HepG2 (cell line): ENCODE data around the gene PRADC1. TPM values are rescaled to one million over a fixed set of nuclear protein-coding genes. Genes with fewer than 3 reads are reported as not detected.

Source experiments
- ARNTL ChIP-seq: sonication (generic); formaldehyde crosslinking; IDR thresholded peaks from 2 replicates; pipeline ENCODE4 v1.4.0; 2020; ENCODE audit warnings: mild to moderate bottlenecking, missing genetic modification reagents
- ATRX ChIP-seq: sonication (generic); formaldehyde crosslinking; IDR thresholded peaks from 2 replicates; pipeline ENCODE4 v1.4.0; 2020; ENCODE audit warnings: missing genetic modification reagents, borderline replicate concordance
- DRAP1 ChIP-seq: IDR thresholded peaks from 2 replicates; pipeline ENCODE4 v1.6.1; 2016; ENCODE audit warnings: missing genetic modification reagents, missing compliant biosample characterization
- FOXP4 ChIP-seq: sonication (generic); formaldehyde crosslinking; IDR thresholded peaks from 2 replicates; pipeline ENCODE4 v1.4.0; 2020; ENCODE audit warnings: missing genetic modification reagents
- HMGXB4 ChIP-seq, 2 experiments: sonication (generic) in 1 of 2; formaldehyde crosslinking in 1 of 2; IDR thresholded peaks; 2 replicates each; pipeline versions ENCODE4 v1.4.0 to v1.6.1; 2018 to 2020; ENCODE audit warnings: missing genetic modification reagents in 2 of 2, borderline replicate concordance in 1 of 2, low read depth in 1 of 2, mild to moderate bottlenecking in 1 of 2, missing biosample characterization in 1 of 2
- HNRNPL ChIP-seq: fragments of 200-400 bp; formaldehyde crosslinking; IDR thresholded peaks from 2 replicates; pipeline ENCODE4 v1.6.1; 2017; ENCODE audit warnings: mild to moderate bottlenecking, low read depth, low read length
- IKZF5 ChIP-seq: IDR thresholded peaks from 2 replicates; pipeline ENCODE4 v1.6.1; 2018; ENCODE audit warnings: missing genetic modification reagents, mild to moderate bottlenecking, missing compliant biosample characterization
- KLF12 ChIP-seq: sonication (generic); formaldehyde crosslinking; IDR thresholded peaks from 2 replicates; pipeline ENCODE4 v1.4.0; 2020; ENCODE audit warnings: missing genetic modification reagents, borderline replicate concordance
- MBNL3 ChIP-seq: fragments of 250-450 bp; sonication (Bioruptor Pico); conservative IDR thresholded peaks from 2 replicates; pipeline ENCODE4 v1.8.0; 2022; ENCODE audit warnings: mild to moderate bottlenecking, inconsistent platforms
- MXD3 ChIP-seq: IDR thresholded peaks from 2 replicates; pipeline ENCODE4 v1.6.1; 2016; ENCODE audit warnings: mild to moderate bottlenecking, missing biosample characterization, missing genetic modification reagents
- NFATC3 ChIP-seq: sonication (generic); formaldehyde crosslinking; IDR thresholded peaks from 2 replicates; pipeline ENCODE4 v1.5.1; 2020; ENCODE audit warnings: mild to moderate bottlenecking, missing genetic modification reagents
- NR2F1 ChIP-seq, 2 experiments: fragments of 450-650 bp in 1 of 2; formaldehyde crosslinking in 1 of 2; IDR thresholded peaks; 2 replicates each; pipeline versions ENCODE4 v1.5.0 to v1.6.1; 2016 to 2020; ENCODE audit warnings: mild to moderate bottlenecking in 1 of 2, missing compliant biosample characterization in 1 of 2, missing genetic modification reagents in 1 of 2, moderate library complexity in 1 of 2
- PRMT3 ChIP-seq: sonication (generic); formaldehyde crosslinking; IDR thresholded peaks from 2 replicates; pipeline ENCODE4 v1.8.1; 2022; ENCODE audit warnings: low read depth, mild to moderate bottlenecking, moderate library complexity, missing genetic modification reagents, borderline replicate concordance
- RFX3 ChIP-seq: IDR thresholded peaks from 2 replicates; pipeline ENCODE4 v1.6.1; 2016; ENCODE audit warnings: missing biosample characterization, missing genetic modification reagents
- ZFP36L2 ChIP-seq: sonication (generic); formaldehyde crosslinking; IDR thresholded peaks from 2 replicates; pipeline ENCODE4 v1.4.0; 2020; ENCODE audit warnings: missing genetic modification reagents
- ZNF674 ChIP-seq: sonication (generic); formaldehyde crosslinking; IDR thresholded peaks from 2 replicates; pipeline ENCODE4 v1.5.0; 2020; ENCODE audit warnings: low read depth, mild to moderate bottlenecking, missing genetic modification reagents
- ZNF704 ChIP-seq: sonication (generic); formaldehyde crosslinking; IDR thresholded peaks from 2 replicates; pipeline ENCODE4 v1.8.1; 2023; ENCODE audit warnings: mild to moderate bottlenecking, inconsistent platforms, moderate library complexity, missing genetic modification reagents, borderline replicate concordance
- ZNF770 ChIP-seq: sonication (generic); formaldehyde crosslinking; IDR thresholded peaks from 2 replicates; pipeline ENCODE4 v1.5.0; 2020; ENCODE audit warnings: mild to moderate bottlenecking, missing genetic modification reagents
- polyA plus RNA-seq, 8 experiments: library from polyadenylated mRNA; depleted of rRNA in 3 of 8; stranded (reverse) in 7 of 8; unstranded in 1 of 8; fragments of >200 nt; fragmentation: Illumina TruSeq in 4 of 8; extraction: Trizol in 4 of 8; gene quantifications; 2 replicates each; pipeline versions ENCODE4 v1.2.1 to v1.2.3, GENCODE V29; 2011 to 2016; ENCODE audit warnings: low read depth in 4 of 8, missing spikeins in 1 of 8, mixed read lengths in 1 of 8; ENCODE audit not compliant: insufficient read depth in 1 of 8
- total RNA-seq, 5 experiments: library from RNA; depleted of rRNA; stranded (reverse); fragments of >200 nt; fragmentation: Illumina TruSeq; extraction: Trizol; gene quantifications; 2 replicates each; pipeline ENCODE4 v1.2.3, GENCODE V29; 2016; ENCODE audit warnings: low read depth in 1 of 5

The PRADC1 gene
- total and polyA plus RNA-seq, 2 of the 13 experiments (the other 11 are each of a cell fraction or from before 2014, with no cell fraction given) = 12.1 to 37.2 TPM

GRCh38 chr2:73233932-73234832, 1.1 kb upstream of the PRADC1 start, which contains the start of gene CCT7 (continued):
- no peak for TF ChIP-seq PRMT3 (CRISPR knock-in tag)
- peak; percentile 60 for TF ChIP-seq RFX3
- TF ChIP-seq HMGXB4 (CRISPR knock-in tag; IDR thresholded peaks at IDR 0.05; ENCODE audit: borderline replicate concordance in 1 of 2, low read depth in 1 of 2) = peak; percentile 77 to 93
- peak; percentile 51 for TF ChIP-seq ZNF770
- no peak for TF ChIP-seq MBNL3 (CRISPR knock-in tag)
- TF ChIP-seq ARNTL (CRISPR knock-in tag) = peak; percentile 77
- peak; percentile 17; the same call in 1 of the 2 replicates for TF ChIP-seq KLF12 (CRISPR knock-in tag)
- TF ChIP-seq HNRNPL = peak; percentile 81
- peak; percentile 54; the same call in 1 of the 2 replicates for TF ChIP-seq ZNF704
- peak; percentile 96 for TF ChIP-seq DRAP1 (CRISPR knock-in tag)
- peak; percentile 88 for TF ChIP-seq IKZF5
- no peak for TF ChIP-seq NFATC3
- peak; percentile 39; the same call in 1 of the 2 replicates for TF ChIP-seq FOXP4
- peak; percentile 94 for TF ChIP-seq MXD3 (CRISPR knock-in tag)
- 0 out of 4 replicates have a peak, but pooled peaks of 1 of the 2 experiments have one; percentile 55 for TF ChIP-seq NR2F1 (CRISPR knock-in tag; IDR thresholded peaks at IDR 0.05)
- no peak; the same call in 1 of the 2 replicates for TF ChIP-seq ZNF674
- no peak for TF ChIP-seq ATRX (CRISPR knock-in tag)
- no peak for TF ChIP-seq ZFP36L2 (CRISPR knock-in tag)
